22Rv1 (cell line): ENCODE results near the gene RAET1E.
"Not testable (repeated sequence)": the region's sequence is repeated elsewhere in the genome, so short reads cannot be mapped to it uniquely, and the experiment has no call there.

Experiments
- H3K27ac ChIP-seq: fragments of 450-650 bp; 2 replicates; pipeline ENCODE4 v1.5.1; 2017
- CTCF ChIP-seq: fragments of 450-650 bp; IDR thresholded peaks from 2 replicates; pipeline ENCODE4 v1.5.1; 2017; ENCODE audit warnings: mild to moderate bottlenecking
- ZFX ChIP-seq: fragments of 450-650 bp; IDR thresholded peaks from 2 replicates; pipeline ENCODE4 v1.6.1; 2017; ENCODE audit warnings: antibody characterized with exemption, borderline replicate concordance

RAET1E gene

GRCh38 chr6:149909701-149910470, 12.0 kb upstream of the RAET1E start:
- H3K27ac ChIP-seq: no peak overlapping the region
- TF ChIP-seq CTCF (no peak), ZFX (no peak)

GRCh38 chr6:149908480-149908879, 10.6 kb upstream of the RAET1E start:
- H3K27ac ChIP-seq: not testable (repeated sequence)

GRCh38 chr6:149907317-149907716, 9.4 kb upstream of the RAET1E start:
- H3K27ac ChIP-seq: no peak overlapping the region
- TF ChIP-seq CTCF (no peak), ZFX (no peak)

- TF ChIP-seq ZFX (no peak), CTCF (no peak)
- H3K27ac ChIP-seq: no peak overlapping the region
These were observed 8.5 kb upstream of the RAET1E start for GRCh38 chr6:149906405-149906804.

- TF ChIP-seq CTCF: no peak
- no peak overlapping the region for H3K27ac ChIP-seq
These were observed 8.0 kb upstream of the RAET1E start for GRCh38 chr6:149905911-149906371.

GRCh38 chr6:149905371-149905910, 7.5 kb upstream of the RAET1E start:
- TF ChIP-seq ZFX (no peak), CTCF (no peak)
- H3K27ac ChIP-seq: no peak overlapping the region

- no peak overlapping the region for H3K27ac ChIP-seq
- TF ChIP-seq ZFX (no peak), CTCF (no peak)
These were observed 6.9 kb upstream of the RAET1E start for GRCh38 chr6:149904661-149905370.
